IPS-20b (cell line): ENCODE measurements around the gene EGLN3.

Experiments
- H3K27ac ChIP-seq: one replicate; pipeline ENCODE4 v1.5.1; 2013; ENCODE audit warnings: low read length
- H3K27me3 ChIP-seq: 2 replicates; pipeline ENCODE4 v1.6.1; 2013; ENCODE audit warnings: mild to moderate bottlenecking, low read length, inconsistent platforms; ENCODE audit not compliant: insufficient read depth
- H3K36me3 ChIP-seq: 2 replicates; pipeline ENCODE4 v1.6.1; 2013; ENCODE audit warnings: low read depth, mild to moderate bottlenecking, inconsistent platforms, low read length, moderate library complexity; ENCODE audit not compliant: insufficient read depth
- H3K4me1 ChIP-seq: 2 replicates; pipeline ENCODE4 v1.6.1; 2013; ENCODE audit warnings: mild to moderate bottlenecking, control low read depth, inconsistent platforms, low read length, moderate library complexity; ENCODE audit not compliant: insufficient read depth
- H3K4me3 ChIP-seq: 2 replicates; pipeline ENCODE4 v1.5.1; 2013; ENCODE audit warnings: mild to moderate bottlenecking, low read length, inconsistent platforms
- H3K9ac ChIP-seq: 2 replicates; pipeline ENCODE4 v1.6.1; 2013; ENCODE audit warnings: low read depth, mild to moderate bottlenecking, inconsistent platforms, low read length, moderate library complexity
- H3K9me3 ChIP-seq: 2 replicates; pipeline ENCODE4 v1.6.1; 2013; ENCODE audit warnings: mild to moderate bottlenecking, low read depth, low read length, inconsistent platforms; ENCODE audit not compliant: insufficient read depth

Gene EGLN3

GRCh38 chr14:33918256-33918655 is 32.6 kb downstream of the EGLN3 start:
- peaks cover 11% of the 10 kb centered on the region; the same call in 1 of the 2 replicates for H3K4me1 ChIP-seq
- H3K27me3 ChIP-seq = no peaks in the 10 kb centered on the region
- H3K4me3 ChIP-seq = no peak overlapping the region
- H3K27ac ChIP-seq = no peak overlapping the region
- H3K9ac ChIP-seq = no peak overlapping the region
- H3K9me3 ChIP-seq = no peaks in the 10 kb centered on the region
- H3K36me3 ChIP-seq = no peaks in the 10 kb centered on the region

DNA sequence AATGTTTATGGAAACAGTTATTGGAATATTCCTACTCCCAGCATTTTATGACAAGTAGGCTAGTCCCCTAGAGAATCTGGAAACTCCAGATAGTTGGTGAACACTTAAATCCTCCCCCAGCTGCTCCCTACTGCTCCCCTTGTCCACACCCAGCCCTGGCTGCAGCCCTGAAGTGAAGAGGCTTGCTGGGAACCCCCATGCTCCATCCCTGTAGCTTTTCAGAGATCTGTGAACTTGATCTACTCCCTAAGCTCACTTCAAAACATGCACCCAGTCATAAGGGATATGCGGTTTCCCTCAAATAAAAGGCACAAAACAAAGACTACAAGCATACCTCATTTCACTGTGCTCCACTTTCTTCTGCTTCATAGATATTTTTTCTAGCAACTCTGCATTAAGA is 33.2 kb downstream of the EGLN3 start:
- Histone ChIP-seq H3K27me3 (no peaks in the 10 kb centered on the region), H3K27ac (no peak overlapping the region), H3K4me1 (peaks cover 11% of the 10 kb centered on the region; the same call in 1 of the 2 replicates), H3K36me3 (no peaks in the 10 kb centered on the region), H3K9me3 (no peaks in the 10 kb centered on the region), H3K9ac (no peak overlapping the region), H3K4me3 (no peak overlapping the region)

- Histone ChIP-seq H3K9me3 (no peaks in the 10 kb centered on the region), H3K4me1 (peaks cover 11% of the 10 kb centered on the region; the same call in 1 of the 2 replicates), H3K27ac (no peak overlapping the region), H3K4me3 (no peak overlapping the region), H3K27me3 (no peaks in the 10 kb centered on the region), H3K9ac (no peak overlapping the region), H3K36me3 (no peaks in the 10 kb centered on the region)
These were observed 34.0 kb downstream of the EGLN3 start for GRCh38 chr14:33916663-33917565.

DNA sequence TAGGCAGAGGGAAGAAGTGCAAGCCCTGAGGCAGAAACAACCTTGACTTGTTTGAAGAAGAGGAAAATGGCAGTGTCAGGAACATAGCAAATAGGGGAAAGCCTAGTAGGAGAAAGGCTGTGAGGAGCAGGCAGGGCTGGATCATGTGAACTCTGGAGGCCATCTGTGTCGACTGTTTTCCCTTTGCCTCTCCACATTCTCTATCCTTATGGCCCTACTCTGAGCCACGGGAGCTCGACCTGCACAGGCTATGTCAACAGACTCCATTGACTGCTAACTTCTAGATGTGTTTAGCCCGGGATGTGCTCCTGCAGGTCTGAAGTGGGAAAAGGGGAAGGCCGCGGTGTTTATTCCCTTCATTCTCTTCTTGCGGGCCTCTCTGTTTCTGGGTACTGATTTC is 35.2 kb downstream of the EGLN3 start:
- H3K27ac ChIP-seq = no peak overlapping the region
- H3K36me3 ChIP-seq = no peaks in the 10 kb centered on the region
- no peak overlapping the region for H3K9ac ChIP-seq
- peaks cover 11% of the 10 kb centered on the region; the same call in 1 of the 2 replicates for H3K4me1 ChIP-seq
- H3K9me3 ChIP-seq = no peaks in the 10 kb centered on the region
- H3K4me3 ChIP-seq = no peak overlapping the region
- no peaks in the 10 kb centered on the region for H3K27me3 ChIP-seq

DNA sequence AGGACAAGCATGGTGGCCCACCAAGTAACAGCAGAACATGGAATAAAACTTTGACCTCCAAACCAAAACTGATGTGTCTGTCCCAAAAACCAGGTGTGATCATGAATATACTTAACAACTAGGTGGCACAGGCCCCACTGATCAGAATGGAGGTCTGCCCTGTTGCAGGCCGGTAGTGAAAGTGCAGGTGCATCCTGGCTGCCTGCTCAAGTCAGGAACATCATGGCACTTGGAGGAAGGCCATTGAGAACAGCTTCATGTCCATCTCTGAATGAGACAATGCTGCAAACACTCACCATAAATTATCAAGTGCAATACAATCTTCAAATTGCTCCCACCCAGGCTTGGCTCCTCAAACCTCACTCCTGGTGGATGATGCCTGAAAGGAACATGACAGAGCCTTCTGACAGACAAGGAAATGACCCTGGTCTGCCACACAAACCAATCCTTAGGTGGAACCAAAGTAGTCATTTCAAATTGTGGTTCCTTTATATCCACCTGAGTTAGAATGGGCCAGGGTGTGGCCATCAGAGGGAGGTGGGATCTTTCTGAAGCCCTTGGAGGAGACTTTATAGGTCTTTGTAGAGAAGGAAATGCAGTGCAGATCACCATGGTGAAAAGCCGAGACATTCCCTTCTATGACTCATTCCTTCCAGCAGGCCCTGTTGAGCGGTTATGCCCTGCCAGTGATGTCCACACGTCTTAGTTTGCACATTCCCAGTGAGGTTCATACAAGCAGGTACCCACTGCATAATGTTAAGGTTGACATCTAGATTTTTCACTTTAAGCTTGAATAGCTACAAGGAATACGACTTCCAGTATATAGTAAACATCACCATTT is 36.0 kb downstream of the EGLN3 start:
- Histone ChIP-seq H3K9ac (no peak overlapping the region), H3K4me3 (no peak overlapping the region), H3K4me1 (peaks cover 11% of the 10 kb centered on the region; the same call in 1 of the 2 replicates), H3K27me3 (no peaks in the 10 kb centered on the region), H3K9me3 (no peaks in the 10 kb centered on the region), H3K27ac (no peak overlapping the region), H3K36me3 (no peaks in the 10 kb centered on the region)

GRCh38 chr14:33911046-33911445 is 39.8 kb downstream of the EGLN3 start:
- Histone ChIP-seq H3K27ac (no peak overlapping the region), H3K4me1 (no peaks in the 10 kb centered on the region; the same call in 1 of the 2 replicates), H3K9ac (no peak overlapping the region), H3K9me3 (no peaks in the 10 kb centered on the region), H3K27me3 (no peaks in the 10 kb centered on the region), H3K4me3 (no peak overlapping the region), H3K36me3 (no peaks in the 10 kb centered on the region)

GRCh38 chr14:33910435-33910834 is 40.4 kb downstream of the EGLN3 start:
- Histone ChIP-seq H3K36me3 (no peaks in the 10 kb centered on the region), H3K27ac (no peak overlapping the region), H3K4me1 (no peaks in the 10 kb centered on the region), H3K27me3 (no peaks in the 10 kb centered on the region), H3K9ac (no peak overlapping the region), H3K4me3 (no peak overlapping the region), H3K9me3 (no peaks in the 10 kb centered on the region)

GRCh38 chr14:33909380-33910084 is 41.3 kb downstream of the EGLN3 start:
- Histone ChIP-seq H3K4me3 (no peak overlapping the region), H3K9ac (no peak overlapping the region), H3K4me1 (no peaks in the 10 kb centered on the region), H3K27ac (no peak overlapping the region), H3K36me3 (no peaks in the 10 kb centered on the region), H3K27me3 (no peaks in the 10 kb centered on the region), H3K9me3 (no peaks in the 10 kb centered on the region)

- Histone ChIP-seq H3K9me3 (no peaks in the 10 kb centered on the region), H3K9ac (no peak overlapping the region), H3K36me3 (no peaks in the 10 kb centered on the region), H3K27ac (no peak overlapping the region), H3K4me1 (no peaks in the 10 kb centered on the region), H3K27me3 (no peaks in the 10 kb centered on the region), H3K4me3 (no peak overlapping the region)
These were observed 42.2 kb downstream of the EGLN3 start for GRCh38 chr14:33908540-33909223.

DNA sequence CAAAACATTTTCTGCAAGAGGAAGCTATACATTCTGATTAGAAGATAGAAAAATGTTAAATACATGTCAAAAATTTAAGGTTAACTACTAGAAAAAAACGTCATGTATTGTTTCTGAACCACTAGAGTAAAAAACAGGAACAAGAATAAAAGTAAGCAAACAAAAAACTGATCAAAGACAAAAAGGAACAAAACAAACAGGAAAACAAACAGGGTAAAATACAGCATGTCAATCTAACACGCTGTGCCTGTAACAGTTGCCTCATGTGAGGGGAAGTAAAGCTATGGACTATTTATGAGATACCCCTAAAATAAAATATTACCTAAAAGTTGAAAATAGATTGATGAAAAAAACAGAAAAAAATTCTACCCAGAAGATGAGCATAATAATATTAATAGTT is 43.9 kb downstream of the EGLN3 start:
- no peaks in the 10 kb centered on the region for H3K27me3 ChIP-seq
- no peaks in the 10 kb centered on the region for H3K4me1 ChIP-seq
- H3K9ac ChIP-seq = no peak overlapping the region
- H3K9me3 ChIP-seq = no peaks in the 10 kb centered on the region
- no peaks in the 10 kb centered on the region for H3K36me3 ChIP-seq
- H3K27ac ChIP-seq = no peak overlapping the region
- no peak overlapping the region for H3K4me3 ChIP-seq

- Histone ChIP-seq H3K36me3 (no peaks in the 10 kb centered on the region), H3K27me3 (no peaks in the 10 kb centered on the region), H3K27ac (no peak overlapping the region), H3K9me3 (no peaks in the 10 kb centered on the region), H3K4me1 (no peaks in the 10 kb centered on the region), H3K9ac (no peak overlapping the region), H3K4me3 (no peak overlapping the region)
These were observed 46.3 kb downstream of the EGLN3 start for GRCh38 chr14:33904609-33905008.
